ENCODE results near the gene YJU2. TPM values are rescaled to one million over a fixed set of nuclear protein-coding genes. Genes with fewer than 3 reads are reported as not detected.
"Not testable (repeated sequence)": the region's sequence is repeated elsewhere in the genome, so short reads cannot be mapped to it uniquely, and the experiment has no call there.

YJU2 gene
- total RNA-seq, 1 donor from 2014 or later: 8.7 TPM

GRCh38 chr19:4272894-4273293 lies 26.0 kb downstream of the YJU2 start:
- Histone ChIP-seq H3K4me3 (no peak overlapping the region), H3K36me3 (no peaks in the 10 kb centered on the region), H3F3A (ENCODE audit: low read depth) (peaks cover 5% of the 10 kb centered on the region), H3K27ac (no peak overlapping the region), H3K9ac (no peak overlapping the region), H3K27me3 (peaks cover 13% of the 10 kb centered on the region), H3K4me2 (no peak overlapping the region), H2AFZ (replicated peaks) (no peak overlapping the region), H3K79me2 (ENCODE audit: low read depth) (no peaks in the 10 kb centered on the region), H4K20me1 (ENCODE audit: low read depth) (no peaks in the 10 kb centered on the region), H3K4me1 (no peaks in the 10 kb centered on the region), H3K9me3 (ENCODE audit: low read depth) (no peaks in the 10 kb centered on the region)
- Mint-ChIP-seq H3K4me1 (peaks cover 7% of the 10 kb centered on the region), H3K27ac (no peak overlapping the region), H3K27me3 (ENCODE audit: insufficient read depth, low read depth) (no peaks in the 10 kb centered on the region), H3K9me3 (no peaks in the 10 kb centered on the region), H3K36me3 (peaks cover 2% of the 10 kb centered on the region), H3K4me3 (no peak overlapping the region)
- DNase-seq (ENCODE audit: low spot score): no peak
- TF ChIP-seq EZH2phosphoT487 (IDR thresholded peaks at IDR 0.05) (no peak), CTCF (IDR thresholded peaks at IDR 0.05) (no peak), EZH2 (IDR thresholded peaks at IDR 0.05) (no peak)

- not testable (repeated sequence) for H3K9ac ChIP-seq; H3K79me2 ChIP-seq (ENCODE audit: low read depth); H3K27ac ChIP-seq; H3K36me3 Mint-ChIP-seq; H3K27ac Mint-ChIP-seq; H3K4me3 ChIP-seq; H2AFZ ChIP-seq (replicated peaks); H4K20me1 ChIP-seq (ENCODE audit: low read depth); H3K9me3 ChIP-seq (ENCODE audit: low read depth); H3K4me1 ChIP-seq; DNase-seq (ENCODE audit: low spot score); H3K4me2 ChIP-seq; H3K36me3 ChIP-seq; H3K4me3 Mint-ChIP-seq; H3K27me3 Mint-ChIP-seq (ENCODE audit: insufficient read depth, low read depth); H3K9me3 Mint-ChIP-seq
- H3K4me1 Mint-ChIP-seq: peaks cover 13% of the 10 kb centered on the region
- Histone ChIP-seq H3F3A (ENCODE audit: low read depth) (peaks cover 17% of the 10 kb centered on the region), H3K27me3 (peaks cover 27% of the 10 kb centered on the region)
These were observed 27.4 kb downstream of the YJU2 start for GRCh38 chr19:4274321-4274686.

- no peaks in the 10 kb centered on the region for H3K9me3 Mint-ChIP-seq
- TF ChIP-seq CTCF (IDR thresholded peaks at IDR 0.05) (no peak), EZH2 (IDR thresholded peaks at IDR 0.05) (no peak), EZH2phosphoT487 (IDR thresholded peaks at IDR 0.05) (no peak)
- no peak overlapping the region for H3K27ac Mint-ChIP-seq
- H3K4me3 Mint-ChIP-seq: no peak overlapping the region
- Histone ChIP-seq H3K4me3 (no peak overlapping the region), H2AFZ (replicated peaks) (no peak overlapping the region), H3K9me3 (ENCODE audit: low read depth) (no peaks in the 10 kb centered on the region), H3K27me3 (peaks cover 57% of the 10 kb centered on the region), H3K27ac (no peak overlapping the region), H3K79me2 (ENCODE audit: low read depth) (no peaks in the 10 kb centered on the region), H3K36me3 (no peaks in the 10 kb centered on the region), H3K4me2 (no peak overlapping the region), H4K20me1 (ENCODE audit: low read depth) (no peaks in the 10 kb centered on the region), H3K9ac (no peak overlapping the region), H3K4me1 (peaks cover 12% of the 10 kb centered on the region), H3F3A (ENCODE audit: low read depth) (peaks cover 22% of the 10 kb centered on the region)
- peaks cover 13% of the 10 kb centered on the region for H3K4me1 Mint-ChIP-seq
- DNase-seq (ENCODE audit: low spot score): no peak
- peaks cover 24% of the 10 kb centered on the region for H3K27me3 Mint-ChIP-seq (ENCODE audit: insufficient read depth, low read depth)
- H3K36me3 Mint-ChIP-seq: no peaks in the 10 kb centered on the region
These were observed 30.4 kb downstream of the YJU2 start for GRCh38 chr19:4277191-4277696.

- Histone ChIP-seq H3K27me3 (peaks cover 64% of the 10 kb centered on the region), H3K36me3 (no peaks in the 10 kb centered on the region), H3K4me1 (peaks cover 12% of the 10 kb centered on the region), H3F3A (ENCODE audit: low read depth) (peaks cover 22% of the 10 kb centered on the region), H4K20me1 (ENCODE audit: low read depth) (no peaks in the 10 kb centered on the region), H2AFZ (replicated peaks) (no peak overlapping the region), H3K27ac (no peak overlapping the region), H3K4me2 (peak overlapping the region; percentile 98), H3K4me3 (no peak overlapping the region), H3K9me3 (ENCODE audit: low read depth) (no peaks in the 10 kb centered on the region), H3K9ac (no peak overlapping the region), H3K79me2 (ENCODE audit: low read depth) (no peaks in the 10 kb centered on the region)
- Mint-ChIP-seq H3K9me3 (no peaks in the 10 kb centered on the region), H3K36me3 (no peaks in the 10 kb centered on the region), H3K4me3 (peak overlapping the region; percentile 85), H3K27ac (no peak overlapping the region), H3K4me1 (peaks cover 13% of the 10 kb centered on the region), H3K27me3 (ENCODE audit: insufficient read depth, low read depth) (peaks cover 28% of the 10 kb centered on the region)
- TF ChIP-seq CTCF (IDR thresholded peaks at IDR 0.05) (no peak), EZH2 (IDR thresholded peaks at IDR 0.05) (no peak), EZH2phosphoT487 (IDR thresholded peaks at IDR 0.05) (no peak)
- no peak for DNase-seq (ENCODE audit: low spot score)
These were observed 31.1 kb downstream of the YJU2 start for GRCh38 chr19:4278010-4278409.

All from neural progenitor cell (in vitro differentiated cells).